GM18907 (cell line): ENCODE data around the gene DLGAP3.
"Not testable (repeated sequence)": the region's sequence is repeated elsewhere in the genome, so short reads cannot be mapped to it uniquely, and the experiment has no call there.

Experiments
- ATAC-seq: cut with Tn5 transposase; IDR thresholded peaks from one replicate; pipeline ENCODE4 v1.9.1; 2021; ENCODE audit warnings: mild to moderate bottlenecking, moderate library complexity; ENCODE audit not compliant: unreplicated experiment

DLGAP3 gene

DNA sequence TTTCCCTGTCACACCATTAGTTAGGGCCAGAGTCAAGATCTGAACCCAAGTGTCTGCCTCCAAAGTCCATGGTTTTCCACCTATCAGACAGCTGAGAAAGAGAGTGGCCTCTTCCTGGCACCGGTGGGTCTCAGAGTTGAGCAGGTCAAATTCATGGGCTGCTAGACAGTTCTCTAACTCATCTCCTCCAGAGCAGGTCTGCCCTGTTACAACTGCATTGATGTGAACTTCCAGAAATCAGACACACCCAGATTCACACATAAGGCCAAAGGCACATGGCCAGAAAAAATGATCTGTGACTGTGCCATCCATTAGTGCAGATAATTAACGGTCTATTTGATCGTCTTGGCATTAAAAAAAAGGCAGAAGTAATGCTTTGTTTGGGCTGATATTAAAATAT is 87.4 kb downstream of the DLGAP3 start:
- no peak for ATAC-seq

DNA sequence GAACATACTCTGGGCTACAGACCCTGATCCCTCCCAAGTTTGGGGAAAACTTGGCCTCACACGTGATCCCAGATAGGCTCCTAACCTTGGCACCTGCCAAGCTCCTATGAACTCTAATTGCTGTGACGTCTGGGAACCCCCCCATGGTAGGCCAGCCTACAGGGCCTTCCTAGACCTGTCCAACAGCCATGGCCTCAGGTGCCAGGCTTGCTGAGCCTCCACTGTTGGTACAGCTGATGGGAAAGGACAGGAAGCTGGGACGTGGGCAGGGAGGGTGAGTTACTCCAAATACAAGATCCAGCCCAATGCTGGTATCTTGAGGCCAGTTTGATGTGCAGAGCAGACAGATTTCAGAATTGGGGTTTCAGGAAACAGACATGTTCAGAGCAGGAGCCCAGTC is 89.0 kb downstream of the DLGAP3 start:
- ATAC-seq = no peak

DNA sequence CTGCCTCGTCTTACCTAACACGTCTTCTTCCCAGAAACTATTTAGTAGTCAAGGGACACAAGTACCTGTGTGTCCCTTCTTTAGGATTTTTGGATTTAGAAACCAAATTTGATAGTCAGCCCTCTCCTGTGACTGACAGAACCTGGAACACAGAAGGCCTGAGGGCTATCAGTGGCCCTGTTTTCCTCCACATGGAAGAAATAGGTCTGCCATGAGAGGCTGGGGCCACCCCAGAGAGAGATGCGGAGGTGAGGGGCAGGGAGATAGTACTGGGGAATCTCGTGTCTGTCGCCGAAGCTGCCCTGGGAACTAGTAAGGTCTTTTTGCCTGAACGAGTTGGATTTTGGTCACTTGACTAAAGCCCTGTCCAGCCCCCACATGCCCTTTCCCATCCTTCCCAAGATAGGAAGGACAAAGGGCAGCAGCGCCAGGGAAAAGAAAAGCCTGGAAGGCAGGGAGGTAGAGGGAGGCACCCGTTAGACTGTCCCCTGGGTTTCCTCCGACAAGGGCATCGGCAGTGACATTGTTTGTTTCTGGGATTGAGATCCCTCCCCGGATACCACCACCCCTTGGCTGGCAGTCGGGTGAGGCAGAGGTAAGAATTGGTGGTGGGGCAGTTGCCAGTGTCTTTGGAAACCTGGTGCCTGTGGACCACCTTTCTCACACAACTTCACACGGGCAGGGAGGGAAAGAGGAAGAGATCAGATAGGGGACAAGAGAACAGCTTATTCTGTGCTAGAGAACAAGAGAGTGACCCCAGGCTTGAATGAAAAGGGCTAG is 89.7 kb downstream of the DLGAP3 start:
- ATAC-seq = no peak

DNA sequence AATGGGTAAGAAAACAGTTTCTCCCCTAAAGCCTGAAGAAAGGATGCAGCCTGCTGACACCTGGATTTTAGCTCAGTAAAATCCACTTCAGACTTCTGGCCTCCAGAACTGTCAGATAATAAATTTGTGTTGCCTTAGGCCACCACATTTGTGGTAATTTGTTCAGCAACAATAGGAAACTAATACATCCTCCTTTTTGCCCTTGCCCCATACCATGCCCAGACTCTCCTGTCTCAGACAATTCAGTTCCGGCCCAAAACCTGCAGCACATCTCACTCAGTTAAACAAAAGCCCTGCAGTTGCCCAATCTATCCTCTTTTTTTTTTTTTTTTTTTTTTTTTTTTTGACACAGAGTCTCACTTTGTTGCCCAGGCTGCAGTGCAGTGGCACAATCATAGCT is 95.7 kb downstream of the DLGAP3 start:
- ATAC-seq = no peak

DNA sequence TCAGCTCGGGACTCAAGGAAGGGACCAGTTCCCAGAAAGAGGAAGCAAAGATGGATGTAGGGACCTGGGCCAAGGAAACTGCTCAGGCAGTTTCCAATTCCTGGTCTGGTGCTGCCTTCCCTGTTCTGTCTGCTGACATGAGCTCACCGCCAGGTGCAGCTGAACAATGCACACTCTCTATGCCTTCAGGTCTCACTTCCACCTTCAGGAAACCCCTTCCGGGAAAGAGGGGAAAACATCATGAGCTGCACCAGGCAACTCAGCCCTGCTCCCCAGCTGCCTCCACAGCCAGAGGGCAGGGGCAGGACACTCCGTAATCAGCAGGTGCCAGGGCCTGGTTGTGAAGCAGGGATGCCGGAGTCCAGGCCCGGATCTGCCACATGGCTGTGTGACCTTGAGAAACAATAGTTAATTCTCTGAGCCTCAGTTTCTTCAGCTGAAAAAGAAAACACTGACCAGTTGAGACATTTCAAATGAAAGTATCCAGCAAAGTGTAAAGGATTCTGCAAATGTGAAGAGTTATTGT is 97.7 kb downstream of the DLGAP3 start:
- ATAC-seq = no peak

DNA sequence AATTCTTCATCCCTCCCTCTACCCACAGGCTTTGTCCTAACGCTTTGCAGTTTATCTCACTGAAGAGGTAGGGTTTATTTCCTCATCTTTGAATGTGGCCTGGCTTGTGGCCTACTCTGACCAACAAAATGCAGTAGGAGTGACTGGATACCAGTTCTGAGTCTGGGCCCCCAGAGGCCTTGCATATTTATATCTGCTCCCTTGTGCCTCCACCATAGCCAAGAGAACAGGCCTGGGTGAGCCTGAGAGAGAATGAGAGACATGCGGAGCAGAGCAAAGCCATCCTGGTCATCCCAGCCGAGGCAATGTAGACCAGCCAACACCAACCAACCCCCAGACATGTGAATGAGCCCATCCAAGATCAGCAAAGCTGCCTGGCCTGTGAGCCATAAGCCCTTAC is 100.2 kb downstream of the DLGAP3 start:
- no peak for ATAC-seq

DNA sequence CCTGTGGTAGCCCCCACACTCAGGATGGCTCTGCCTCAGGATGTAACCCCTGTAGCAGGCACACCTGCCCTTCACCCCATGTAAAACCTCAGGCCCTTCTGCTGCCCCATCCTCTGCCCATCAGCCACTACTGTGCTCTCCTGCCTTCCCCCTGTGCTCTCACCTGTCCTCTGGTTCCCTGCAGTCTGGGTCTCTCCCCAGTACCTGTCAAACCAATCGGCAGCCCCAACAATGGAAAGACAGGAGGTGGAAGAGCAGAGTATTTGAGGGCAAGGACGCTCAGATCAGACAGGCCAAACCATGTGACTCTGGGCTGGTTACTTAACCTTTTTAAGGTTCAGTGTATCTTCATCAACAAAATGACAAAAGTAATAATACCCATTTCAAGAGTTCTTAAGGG is 100.8 kb downstream of the DLGAP3 start:
- no peak for ATAC-seq

DNA sequence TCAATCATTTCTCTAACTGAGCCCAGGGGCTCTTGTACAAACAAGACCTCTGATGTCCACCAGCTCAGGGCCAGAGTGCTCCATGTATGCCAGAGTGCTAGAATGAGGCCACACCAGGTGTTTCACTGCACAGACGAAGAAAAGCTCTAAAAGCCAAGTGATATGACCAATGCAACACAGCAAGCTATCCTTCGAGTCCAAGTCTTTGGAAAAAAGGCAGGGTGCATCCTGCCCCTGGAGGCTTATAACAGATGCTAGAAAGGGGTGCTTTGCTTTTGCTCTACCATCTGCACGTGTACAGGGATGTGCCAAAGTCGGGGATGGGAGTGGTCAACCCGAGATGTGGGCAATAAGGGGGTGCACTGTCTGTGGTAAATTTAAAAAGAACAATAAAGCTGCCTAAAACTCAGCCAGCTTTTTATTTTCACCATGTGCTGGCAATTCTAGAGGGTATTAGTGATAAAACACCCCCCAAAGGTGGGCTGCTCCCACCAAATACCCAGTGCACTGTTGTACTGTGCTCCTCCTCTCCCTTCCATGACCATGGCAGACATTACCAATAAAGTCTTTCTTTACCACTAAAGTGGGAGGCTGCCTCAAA is 102.0 kb downstream of the DLGAP3 start:
- no peak for ATAC-seq

DNA sequence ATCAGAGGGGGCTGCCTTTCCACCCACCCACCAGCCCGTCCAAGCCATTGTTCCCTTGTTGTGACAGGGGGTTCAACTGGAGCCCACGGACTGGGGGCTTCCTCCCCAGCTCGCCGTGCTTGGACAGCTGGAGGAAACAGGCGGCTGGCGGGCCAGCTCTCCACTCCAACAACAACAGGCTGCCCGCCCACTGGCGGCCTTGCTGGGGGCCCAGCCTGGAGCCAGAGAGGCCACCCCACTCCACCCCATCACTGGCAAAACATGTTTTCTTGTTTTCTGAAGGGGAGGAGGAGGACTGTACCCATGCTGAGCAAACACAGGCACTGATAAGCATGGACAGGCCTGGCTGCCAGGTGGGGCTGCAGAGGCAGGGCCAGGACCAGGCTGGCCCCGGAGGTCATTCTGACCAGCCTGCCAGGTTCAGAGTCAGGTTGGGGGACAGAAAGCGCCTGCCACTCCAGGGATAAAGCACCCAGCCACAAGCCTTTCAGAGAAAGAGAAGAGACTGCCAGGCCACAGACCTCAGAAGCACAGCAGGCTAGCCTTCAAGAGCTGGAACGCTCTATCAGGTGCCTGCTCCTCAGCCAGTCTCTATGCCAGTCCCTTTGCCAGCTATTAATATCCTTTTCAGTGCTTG is 103.9 kb downstream of the DLGAP3 start:
- no peak for ATAC-seq

DNA sequence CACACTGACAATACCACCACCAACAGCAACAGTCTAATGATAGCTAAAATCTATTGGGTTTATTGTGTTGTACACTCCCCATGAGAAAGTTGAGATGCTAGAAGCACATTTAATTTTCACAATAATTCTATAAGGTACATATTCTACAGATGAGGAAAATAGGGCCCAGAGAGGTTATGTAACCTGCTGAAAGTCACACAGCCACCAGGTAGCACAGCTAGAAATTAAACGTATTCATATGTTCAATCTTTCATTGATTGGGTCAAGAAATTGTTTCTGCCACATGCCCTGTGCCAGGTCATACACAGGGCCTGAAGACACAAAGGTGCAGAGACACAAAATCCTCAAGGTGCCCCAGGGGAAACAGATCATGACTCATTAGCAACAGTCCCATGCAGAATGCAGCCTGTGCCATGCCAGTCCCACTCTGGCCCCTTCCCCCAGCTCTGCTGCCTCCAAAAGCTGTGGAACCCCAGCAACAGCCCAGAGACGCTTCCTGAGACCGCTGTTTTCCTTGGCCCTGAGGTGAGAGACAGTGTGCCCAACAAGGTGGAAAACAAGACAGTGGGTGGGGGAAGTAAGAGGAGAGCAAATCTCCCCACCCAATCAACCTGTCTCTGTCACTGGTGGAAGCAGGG is 104.5 kb downstream of the DLGAP3 start:
- ATAC-seq = no peak

DNA sequence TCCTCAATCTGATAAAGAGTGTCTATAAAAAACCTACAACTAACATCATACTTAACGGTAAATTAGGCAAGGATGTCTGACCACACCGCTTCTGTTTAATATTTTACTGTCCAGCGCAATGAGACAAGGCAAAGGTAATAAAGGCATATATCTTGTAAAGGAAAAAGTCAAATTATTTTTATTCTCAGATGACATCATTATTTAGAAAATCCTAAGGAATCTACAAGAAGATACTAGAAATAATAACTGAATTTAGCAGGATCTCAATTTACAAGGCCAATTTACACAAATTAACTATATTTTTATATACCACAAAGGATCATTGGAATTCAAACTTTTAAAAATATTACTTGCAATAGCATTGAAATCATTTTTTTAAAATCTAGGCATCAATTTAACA is 107.2 kb downstream of the DLGAP3 start:
- ATAC-seq = no peak

DNA sequence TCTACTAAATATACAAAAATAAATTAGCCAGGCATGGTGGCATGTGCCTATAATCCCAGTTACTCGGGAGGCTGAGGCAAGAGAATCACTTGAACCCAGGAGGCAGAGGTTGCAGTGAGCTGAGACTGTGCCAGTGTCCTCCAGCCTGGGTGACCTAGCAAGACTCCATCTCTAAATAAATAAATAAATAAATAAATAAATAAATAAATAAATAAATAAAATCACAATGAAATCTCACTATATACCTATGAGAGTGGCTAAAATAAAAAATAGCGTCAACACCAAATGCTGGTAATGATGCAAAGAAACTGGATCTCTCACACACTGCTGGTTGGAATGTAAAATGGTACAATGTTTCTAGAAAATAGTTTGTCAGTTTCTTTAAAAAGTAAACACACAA is 110.6 kb downstream of the DLGAP3 start:
- not testable (repeated sequence) for ATAC-seq

DNA sequence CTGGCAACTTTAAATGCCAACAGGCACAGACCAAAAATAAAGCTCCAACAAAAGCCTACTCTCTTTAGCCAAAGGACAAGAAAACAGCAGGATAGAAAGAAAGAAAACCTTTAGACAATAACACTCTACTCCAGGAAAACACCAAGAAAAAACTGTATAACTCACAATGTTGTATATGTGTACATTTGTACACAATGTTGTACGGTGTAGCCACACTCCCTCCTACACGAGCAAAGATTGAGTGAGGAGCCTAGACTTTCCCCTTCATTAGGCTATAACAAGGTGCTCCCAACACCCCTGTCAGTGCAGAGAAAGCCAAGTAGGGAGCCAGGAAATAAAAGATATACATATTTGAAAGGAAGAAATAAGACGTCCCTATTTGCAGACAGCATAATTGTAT is 112.7 kb downstream of the DLGAP3 start:
- ATAC-seq = no peak

DNA sequence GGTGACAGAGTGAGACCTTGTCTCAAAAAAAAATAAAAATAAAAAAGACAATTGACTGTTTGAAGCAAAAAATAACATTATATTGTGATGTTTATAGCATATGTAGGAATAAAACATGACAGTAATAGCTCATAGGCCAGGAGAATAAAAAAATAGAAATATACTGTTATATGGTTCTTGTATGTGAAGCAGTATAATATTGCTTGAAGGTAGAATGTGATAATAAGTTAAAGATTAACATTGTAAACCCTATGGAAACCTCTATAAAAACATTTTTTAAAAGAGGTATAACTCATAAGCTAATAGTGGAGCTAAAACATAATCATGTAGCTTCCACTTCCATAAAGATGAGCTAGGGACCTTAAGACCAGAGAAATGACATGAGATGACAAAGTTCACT is 113.1 kb downstream of the DLGAP3 start:
- ATAC-seq = no peak
